HG03060 (cell line): ENCODE results near the gene SH3RF1.

ENCODE experiments used
- ATAC-seq: cut with Tn5 transposase; IDR thresholded peaks from one replicate; pipeline ENCODE4 v1.9.1; 2021; ENCODE audit warnings: low read depth, moderate number of reproducible peaks; ENCODE audit not compliant: unreplicated experiment

The SH3RF1 gene

GRCh38 chr4:169167957-169168858 is 102.5 kb downstream of the SH3RF1 start:
- ATAC-seq = peak; percentile 94

- no peak for ATAC-seq
Observed at GRCh38 chr4:169164669-169165415, 105.9 kb downstream of the SH3RF1 start.

DNA sequence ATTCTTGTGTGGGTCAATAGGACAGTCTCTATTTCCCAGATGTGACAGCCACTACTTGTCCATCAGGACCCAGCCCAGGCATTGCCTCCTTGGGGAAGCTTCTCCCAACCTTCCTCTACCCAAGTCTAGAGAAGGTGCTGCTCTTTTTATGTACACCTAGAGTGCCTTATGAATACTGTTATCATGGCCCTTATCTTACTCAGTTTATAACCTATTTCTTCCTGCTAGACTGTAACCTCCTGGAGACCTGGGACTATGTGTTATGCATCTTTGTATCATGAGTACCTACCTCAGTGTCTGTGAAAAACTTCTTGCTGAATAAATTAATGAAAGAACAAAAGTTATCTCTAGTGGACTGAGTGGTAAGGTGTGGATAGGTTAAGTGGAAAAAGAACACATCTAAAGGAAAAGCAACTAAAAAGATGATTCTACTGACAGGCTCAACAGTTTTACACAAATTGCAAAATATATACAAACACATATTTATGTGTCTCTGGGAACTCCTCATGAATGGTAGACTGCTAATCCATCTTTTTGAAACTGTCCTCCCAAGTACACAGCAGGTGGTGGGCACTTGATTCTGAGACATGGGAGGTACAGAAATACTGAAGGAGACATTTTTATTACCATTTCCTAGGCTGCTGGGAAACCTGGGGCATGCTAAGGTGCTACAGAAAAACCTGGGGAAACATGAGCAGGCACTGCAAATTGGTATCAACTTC is 106.6 kb downstream of the SH3RF1 start:
- no peak for ATAC-seq

GRCh38 chr4:169163495-169163894 is 107.3 kb downstream of the SH3RF1 start:
- no peak for ATAC-seq

- no peak for ATAC-seq
Observed at GRCh38 chr4:169160825-169161224, 109.9 kb downstream of the SH3RF1 start.

DNA sequence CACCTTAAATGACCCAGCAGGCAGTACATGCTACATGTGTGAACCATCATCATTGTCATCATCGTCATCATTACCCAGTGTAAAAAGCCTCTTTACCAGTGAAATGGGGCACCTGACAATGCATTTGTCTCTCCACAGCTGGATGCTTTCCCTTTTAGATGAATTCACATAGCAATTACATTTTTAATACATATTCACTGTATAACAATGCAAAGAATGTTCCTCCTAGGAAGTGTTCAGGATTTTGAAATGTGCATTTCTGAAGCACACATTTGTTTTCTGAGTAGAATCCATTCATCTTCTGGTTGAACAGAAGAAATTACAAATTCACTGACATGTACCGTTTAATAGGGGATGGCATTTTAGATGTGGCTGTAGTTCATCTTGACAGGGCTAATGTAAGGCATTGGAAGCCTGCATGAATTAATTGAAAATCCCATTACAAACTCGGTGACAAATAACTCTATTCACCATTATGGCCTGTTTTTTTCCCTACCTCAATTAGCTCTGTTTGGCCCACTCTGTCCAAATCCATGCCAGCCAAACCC is 111.1 kb downstream of the SH3RF1 start:
- no peak for ATAC-seq

GRCh38 chr4:169158861-169159260 is 111.9 kb downstream of the SH3RF1 start:
- no peak for ATAC-seq

- no peak for ATAC-seq
Observed at GRCh38 chr4:169158046-169158445, 112.7 kb downstream of the SH3RF1 start.

DNA sequence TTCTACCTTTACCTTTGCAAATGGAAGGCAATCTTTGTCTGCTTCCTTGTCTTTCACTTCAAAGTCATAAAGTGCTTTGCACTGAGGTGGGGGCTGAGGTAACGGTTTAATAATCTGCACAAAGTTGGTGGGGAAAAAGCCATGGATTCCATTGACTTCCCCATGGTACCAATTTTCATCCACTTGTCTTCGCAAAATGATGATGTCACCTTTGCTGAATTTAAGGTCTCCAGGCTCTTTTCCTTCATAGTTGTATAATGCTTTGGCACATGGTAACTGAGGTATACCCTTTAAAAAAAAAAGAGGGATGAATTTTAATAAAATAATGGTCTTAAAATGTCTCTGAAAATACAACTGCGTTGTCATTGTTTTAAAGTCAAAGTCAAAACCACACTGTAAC is 114.4 kb downstream of the SH3RF1 start:
- ATAC-seq = no peak

- no peak for ATAC-seq
Observed at GRCh38 chr4:169154121-169154520, 116.6 kb downstream of the SH3RF1 start.

GRCh38 chr4:169153481-169154087 is 117.2 kb downstream of the SH3RF1 start:
- no peak for ATAC-seq

- no peak for ATAC-seq
Observed at GRCh38 chr4:169152899-169153298, 117.9 kb downstream of the SH3RF1 start.

DNA sequence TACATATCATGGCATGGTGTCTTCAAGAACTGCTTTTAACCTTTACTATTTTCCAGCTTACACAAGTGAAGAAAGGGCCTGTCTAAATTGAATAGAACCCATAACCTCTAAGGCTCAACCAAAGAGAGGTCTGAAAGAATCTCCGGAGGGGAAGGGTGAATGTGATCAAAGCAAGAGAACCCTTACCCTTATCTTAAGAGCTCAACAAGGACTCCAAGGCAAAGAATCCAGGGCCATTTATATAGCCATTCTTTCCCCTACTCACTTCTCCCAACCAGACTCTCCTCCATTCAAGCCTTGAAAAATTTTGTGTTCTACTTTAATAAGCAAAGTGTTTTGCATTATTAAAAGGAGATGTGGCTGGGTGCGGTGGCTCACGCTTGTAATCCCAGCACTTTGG is 118.7 kb downstream of the SH3RF1 start:
- ATAC-seq = no peak

DNA sequence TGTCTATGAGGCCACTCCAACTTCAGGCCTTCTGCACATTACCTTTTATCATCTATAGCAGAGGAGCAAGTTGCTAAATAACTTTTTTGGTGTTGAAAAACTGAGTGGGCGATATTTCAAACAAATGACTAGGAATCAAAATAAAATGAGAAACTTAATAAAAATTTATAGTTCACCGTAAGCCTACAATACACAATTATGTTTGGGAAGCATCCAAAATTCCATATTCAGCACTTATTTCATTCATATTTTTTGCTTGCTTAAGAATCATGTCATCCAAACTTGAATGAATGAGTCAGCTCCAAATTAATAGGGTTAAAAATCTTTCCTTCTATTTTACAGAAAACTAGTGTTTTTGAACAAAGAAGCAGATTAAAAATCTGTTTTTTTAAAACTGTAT is 119.1 kb downstream of the SH3RF1 start:
- no peak for ATAC-seq

- no peak for ATAC-seq
Observed at GRCh38 chr4:169150806-169151205, 120.0 kb downstream of the SH3RF1 start.

DNA sequence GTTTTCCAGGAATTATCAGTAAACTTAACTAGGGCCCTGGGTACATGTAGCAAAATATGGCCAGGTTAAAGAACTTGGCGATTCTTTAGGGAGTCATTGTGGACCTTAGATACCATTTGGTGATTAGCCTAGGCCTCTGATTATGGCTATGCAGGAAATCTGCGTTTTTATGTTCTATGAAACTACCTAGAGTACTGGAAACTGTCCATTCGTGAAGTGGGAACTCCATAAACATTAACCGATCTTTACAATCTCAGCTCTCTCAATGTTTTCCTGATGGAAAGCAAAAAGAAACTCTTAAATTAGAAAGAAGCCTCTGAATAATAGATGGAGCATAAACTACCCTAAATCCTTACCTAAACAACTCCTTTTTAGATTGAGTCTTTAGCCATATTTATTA is 121.9 kb downstream of the SH3RF1 start:
- no peak for ATAC-seq

- no peak for ATAC-seq
Observed at GRCh38 chr4:169147191-169147590, 123.6 kb downstream of the SH3RF1 start.

DNA sequence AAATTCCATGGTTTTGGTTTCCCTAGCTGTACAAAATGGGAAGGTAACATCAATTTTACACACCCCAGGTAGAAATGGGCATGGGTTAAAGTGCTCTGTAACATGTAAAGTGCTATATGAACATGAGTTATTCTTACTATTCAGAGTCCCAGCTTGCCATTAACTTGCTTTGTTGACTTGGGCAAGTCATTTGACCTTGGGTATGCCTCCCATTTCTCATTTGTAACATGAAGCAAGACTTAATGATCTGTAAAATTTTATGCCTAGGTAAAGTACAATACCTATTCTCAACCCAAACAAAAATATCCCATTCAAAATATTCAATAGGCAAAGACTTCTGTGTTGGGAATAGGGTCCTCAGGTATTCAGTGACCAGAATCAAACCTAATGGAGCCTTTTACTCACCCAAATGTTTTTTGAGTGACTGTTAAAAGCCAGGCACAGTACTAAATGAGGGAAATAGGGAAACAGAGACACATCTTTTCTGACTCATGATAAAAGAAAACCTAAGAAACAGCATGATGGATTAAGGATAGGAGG is 126.6 kb downstream of the SH3RF1 start:
- ATAC-seq = no peak

DNA sequence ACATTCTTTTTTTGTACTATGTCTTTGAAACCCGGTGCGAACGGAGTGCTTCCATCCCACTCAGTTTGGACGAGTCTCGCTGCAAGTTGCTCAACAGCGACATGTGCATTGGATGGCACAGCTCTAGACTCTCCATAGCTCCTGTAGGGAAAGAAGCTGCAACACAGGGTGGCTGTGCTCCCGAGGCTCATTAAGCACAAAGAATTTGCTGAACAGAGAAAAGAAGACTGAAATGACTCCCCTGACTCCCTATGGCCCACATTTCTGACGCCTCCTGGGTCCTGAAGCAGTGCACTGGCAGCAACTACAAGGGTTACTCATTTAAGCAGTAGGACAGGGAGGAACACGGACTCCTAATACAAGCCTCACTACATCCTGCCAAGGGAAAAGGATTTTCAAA is 127.4 kb downstream of the SH3RF1 start:
- no peak for ATAC-seq

DNA sequence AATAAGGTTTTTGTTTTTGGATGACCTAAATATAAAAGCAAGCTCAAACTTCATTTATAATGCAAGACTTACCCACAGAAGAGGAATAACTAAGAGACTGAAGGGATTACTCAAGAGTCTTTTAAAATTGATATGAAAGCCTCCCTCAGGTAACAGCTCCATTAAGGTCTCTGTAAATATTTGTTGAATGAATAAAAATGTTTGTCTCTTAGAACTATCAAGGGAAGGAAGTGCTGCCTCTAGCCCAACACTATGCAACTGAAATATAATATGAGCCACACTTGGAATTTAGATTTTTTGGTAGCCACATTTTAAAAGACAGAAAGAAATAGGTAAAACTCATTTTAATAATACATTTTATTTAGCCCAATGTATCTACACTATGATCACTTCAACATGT is 127.8 kb downstream of the SH3RF1 start:
- ATAC-seq = no peak
